K562 (cell line): ENCODE results near the gene TXLNB. TPM values are rescaled to one million over a fixed set of nuclear protein-coding genes. Genes with fewer than 3 reads are reported as not detected.

Experiments
- ATAC-seq: fragments of 200-7000 bp; cut with Tn5 transposase; 3 replicates; pipeline ENCODE4 v1.9.1; 2020; ENCODE audit warnings: moderate library complexity
- BruUV-seq: library from RNA; stranded (reverse); fragments of 400-500 nt; replicated peaks from 2 replicates; lab custom pipeline; 2021; lab: Mats Ljungman, UMichigan
- CTCF ChIA-PET: fragments of 300-600 bp; formaldehyde crosslinking; extraction: SDS; loops from one replicate; lab custom pipeline; 2021; ENCODE audit warnings: low intra/inter-chr PET ratio; lab: Yijun Ruan, JAX
- POLR2A ChIA-PET: fragments of 300-600, 350-650 bp; sonication (Branson Sonifier 250); formaldehyde crosslinking; extraction: SDS; loops from one replicate; lab custom pipeline; 2021; ENCODE audit warnings: antibody characterized with exemption, inconsistent platforms; lab: Yijun Ruan, JAX
- DNase-seq, 4 experiments: peaks; one replicate each; pipeline versions ENCODE4 v3.0.0 to v3.0.0-alpha.2; 2011 to 2018; ENCODE audit warnings: low spot score in 3 of 4, mixed read lengths in 3 of 4; ENCODE audit errors: extremely low read depth in 1 of 4
- FAIRE-seq: peaks from 2 replicates; lab custom pipeline; 2011; peaks lifted over from hg19 to GRCh38; lab: Jason Lieb, UNC
- H2AFZ ChIP-seq: 2 replicates; pipeline ENCODE4 v1.6.0; 2011; ENCODE audit warnings: low read depth, low read length, control low read depth, inconsistent platforms
- H3K27ac ChIP-seq: fragments of 200-600 bp; 3 replicates; pipeline ENCODE4 v1.8.0; 2011; ENCODE audit warnings: low read depth, mild to moderate bottlenecking, control low read depth, inconsistent platforms, low read length, moderate library complexity, mixed read lengths; ENCODE audit errors: extremely low read depth
- H3K27me3 ChIP-seq, 2 experiments: fragments of 300-600 bp in 1 of 2; 2 replicates in 1 of 2; 3 replicates in 1 of 2; pipeline versions ENCODE4 v1.6.0 to v1.8.0; 2011; ENCODE audit warnings: inconsistent platforms in 2 of 2, low read length in 2 of 2, mild to moderate bottlenecking in 1 of 2, mixed read lengths in 1 of 2, moderate library complexity in 1 of 2; ENCODE audit not compliant: control insufficient read depth in 2 of 2, insufficient read depth in 2 of 2
- H3K36me3 ChIP-seq: fragments of 300-600 bp; 3 replicates; pipeline ENCODE4 v1.8.0; 2011; ENCODE audit warnings: mild to moderate bottlenecking, low read length, inconsistent platforms; ENCODE audit not compliant: control insufficient read depth, insufficient read depth
- H3K4me1 ChIP-seq, 2 experiments: fragments of 200-600 bp in 1 of 2; replicated peaks in 1 of 2; 2 replicates in 1 of 2; 3 replicates in 1 of 2; pipeline versions ENCODE4 v1.5.1 to v1.8.0; 2011; ENCODE audit warnings: inconsistent platforms in 2 of 2, low read length in 2 of 2, mild to moderate bottlenecking in 1 of 2, mixed read lengths in 1 of 2, moderate library complexity in 1 of 2; ENCODE audit not compliant: control insufficient read depth in 2 of 2, insufficient read depth in 2 of 2
- H3K4me2 ChIP-seq: 2 replicates; pipeline ENCODE4 v1.6.1; 2011; ENCODE audit warnings: low read length, control low read depth, inconsistent platforms, mixed read lengths; ENCODE audit not compliant: insufficient read depth
- H3K4me3 ChIP-seq: fragments of 200-600 bp; sonication (generic), shearing (Covaris generic); 2 replicates; pipeline ENCODE4 v1.5.1; 2016; ENCODE audit warnings: control low read depth, inconsistent platforms
- H3K79me2 ChIP-seq: fragments of 200-600 bp; 3 replicates; pipeline ENCODE4 v1.8.0; 2011; ENCODE audit warnings: low read length, inconsistent platforms; ENCODE audit not compliant: control insufficient read depth, insufficient read depth
- H3K9ac ChIP-seq, 2 experiments: 2 replicates each; pipeline versions ENCODE4 v1.6.0 to v1.6.1; 2011; ENCODE audit warnings: low read depth in 2 of 2, low read length in 2 of 2, control low read depth in 1 of 2, inconsistent platforms in 1 of 2, mild to moderate bottlenecking in 1 of 2, mixed read lengths in 1 of 2; ENCODE audit not compliant: insufficient read depth in 1 of 2
- H3K9me1 ChIP-seq: one replicate; pipeline ENCODE4 v1.6.0; 2011; ENCODE audit warnings: inconsistent platforms, mild to moderate bottlenecking, low read length, moderate library complexity; ENCODE audit not compliant: control insufficient read depth, insufficient read depth
- H3K9me3 ChIP-seq: replicated peaks from 2 replicates; pipeline ENCODE4 v1.5.1; 2011; ENCODE audit warnings: low read depth, low read length, inconsistent platforms; ENCODE audit not compliant: control insufficient read depth, insufficient read depth
- H4K20me1 ChIP-seq: replicated peaks from 2 replicates; pipeline ENCODE4 v1.6.1; 2011; ENCODE audit warnings: low read length, inconsistent platforms, mixed read lengths; ENCODE audit not compliant: control insufficient read depth, insufficient read depth
- BCL6 ChIP-seq: fragments of 250-450 bp; sonication (Bioruptor Pico); IDR thresholded peaks from 2 replicates; pipeline ENCODE4 v1.4.0; 2020
- BRF1 ChIP-seq: IDR thresholded peaks from 3 replicates; pipeline ENCODE4 v1.6.1; 2011; ENCODE audit warnings: borderline replicate concordance, mild to moderate bottlenecking; ENCODE audit not compliant: insufficient read length; ENCODE audit errors: extremely low read depth
- CHD7 ChIP-seq: fragments of 200-600 bp; sonication (generic); IDR thresholded peaks from one replicate; pipeline ENCODE4 v1.6.1; 2012; ENCODE audit warnings: mild to moderate bottlenecking, low read depth, low read length, inconsistent platforms
- FOSL1 ChIP-seq: fragments of 200-800 bp; sonication (Bioruptor generic); conservative IDR thresholded peaks from 2 replicates; pipeline ENCODE4 v1.6.1; 2016; ENCODE audit warnings: missing genetic modification characterization, missing compliant biosample characterization
- SAFB ChIP-seq: fragments of 200-400 bp; formaldehyde crosslinking; IDR thresholded peaks from 2 replicates; pipeline ENCODE4 v1.6.1; 2017; ENCODE audit warnings: low read depth, low read length, borderline replicate concordance
- SLC30A9 ChIP-seq: fragments of 250-450 bp; sonication (Bioruptor Pico); IDR thresholded peaks from 2 replicates; pipeline ENCODE4 v1.8.0; 2022; ENCODE audit warnings: mild to moderate bottlenecking, moderate library complexity
- TRIM24 ChIP-seq, 2 experiments: fragments of 450-650 bp; IDR thresholded peaks; 2 replicates each; pipeline ENCODE4 v1.6.1; 2016
- WHSC1 ChIP-seq: IDR thresholded peaks from one replicate; pipeline ENCODE4 v1.6.1; 2012; ENCODE audit warnings: low read length, control low read depth, inconsistent platforms
- ZC3H11A ChIP-seq: IDR thresholded peaks from 2 replicates; pipeline ENCODE4 v1.6.1; 2012; ENCODE audit warnings: low read depth, low read length, improper control_type of control experiment
- ZNF766 ChIP-seq: fragments of 200-800 bp; sonication (Bioruptor generic); conservative IDR thresholded peaks from 2 replicates; pipeline ENCODE4 v1.6.1; 2016; ENCODE audit warnings: missing genetic modification characterization, missing compliant biosample characterization
- WGBS: fragments of 100-300 bp; shearing (Covaris generic); methylation state at CpG from one replicate; pipeline ENCODE4 v1.1.6; 2016; ENCODE audit warnings: low coverage, mixed read lengths; ENCODE audit not compliant: insufficient coverage; ENCODE audit errors: missing lambda C conversion rate; 5-methylcytosine and 5-hydroxymethylcytosine counted together
- in situ Hi-C: fragments of 300-500 bp; cut with MboI; formaldehyde crosslinking; loops from 4 replicates; pipeline ENCODE4 v1.15.0; 2018; ENCODE audit warnings: inconsistent platforms, mixed read lengths
- intact Hi-C: fragments of 100-400 bp; cut with micrococcal nuclease; formaldehyde crosslinking; loops from 2 replicates; pipeline ENCODE4 v1.14.2; 2022
- polyA plus RNA-seq, 8 experiments: library from polyadenylated mRNA; depleted of rRNA in 4 of 8; stranded (reverse) in 5 of 8; unstranded in 3 of 8; fragments of >200 nt; fragmentation: Nextera tagmentation in 2 of 8; fragmentation: Illumina TruSeq in 1 of 8; extraction: Ambion mirVana in 2 of 8; extraction: Trizol in 1 of 8; gene quantifications; 2 replicates each; pipeline versions ENCODE4 v1.2.1 to v1.2.3, GENCODE V29; 2011 to 2014; ENCODE audit warnings: inconsistent platforms in 1 of 8, missing spikeins in 1 of 8
- total RNA-seq, 7 experiments: library from RNA; depleted of rRNA in 6 of 7; stranded (reverse); fragments of >200 nt in 6 of 7; fragmentation: Illumina TruSeq in 2 of 7; extraction: Trizol in 2 of 7; gene quantifications; 2 replicates each; pipeline versions ENCODE4 v1.2.1 to v1.2.3, GENCODE V29; 2011 to 2021; ENCODE audit warnings: low replicate concordance in 1 of 7

Gene TXLNB
- total and polyA plus RNA-seq, 9 of the 15 experiments (the other 6 are each of a cell fraction or from before 2014, with no cell fraction given) = not detected

- no TSS peak for BruUV-seq
- no peaks in the 10 kb centered on the region for H3K36me3 ChIP-seq
- ChIA-PET POLR2A (interaction anchor here (0.7 to 0.9 kb wide), 2 partner anchors 12 to 32 kb away, joined by 3 read pairs; no protein-coding TSS in a partner anchor), CTCF (no interaction called here)
- no peak overlapping the region for H3K9ac ChIP-seq
- H3K4me3 ChIP-seq = no peak overlapping the region
- no peak for ATAC-seq
- no peaks in the 10 kb centered on the region for H3K4me1 ChIP-seq
- DNase-seq = no peak
- no peak overlapping the region for H2AFZ ChIP-seq
- 0% methylated on average over 2 of the region's 2 CpGs for WGBS
- H3K9me3 ChIP-seq = no peaks in the 10 kb centered on the region
- intact Hi-C loops (no loop called here), in situ Hi-C loops (no loop called here)
- FAIRE-seq = no peak
- H4K20me1 ChIP-seq = no peaks in the 10 kb centered on the region
- H3K79me2 ChIP-seq = no peaks in the 10 kb centered on the region
- no peak overlapping the region for H3K4me2 ChIP-seq
- H3K27me3 ChIP-seq = peaks cover 4 to 7% of the 10 kb centered on the region in 2 experiments; a peak in 4 of 5 replicates
- no peak overlapping the region for H3K27ac ChIP-seq
- no peaks in the 10 kb centered on the region for H3K9me1 ChIP-seq
- no peak for TF ChIP-seq BRF1
- TF ChIP-seq CHD7 = no peak
- no peak for TF ChIP-seq SLC30A9
- TF ChIP-seq FOSL1 = no peak
- no peak for TF ChIP-seq WHSC1
- no peak for TF ChIP-seq ZNF766
- TF ChIP-seq BCL6 (CRISPR knock-in tag) = no peak
- TF ChIP-seq SAFB = no peak
- TF ChIP-seq TRIM24 (IDR thresholded peaks at IDR 0.05) = no peak
- TF ChIP-seq ZC3H11A = no peak
Observed at GRCh38 chr6:139308936-139309603, 17.3 kb upstream of the TXLNB start.
